SK-N-SH treated with all-trans-retinoic acid at 6 μM for 48 hours (cell line): ENCODE measurements around the gene GLI2.

Experiments used
- ATAC-seq: fragments of 200-7000 bp; cut with Tn5 transposase; 3 replicates; pipeline ENCODE4 v1.9.1; 2020; ENCODE audit warnings: mild to moderate bottlenecking, moderate library complexity
- BACH2 ChIP-seq: fragments of 250-450 bp; sonication (Bioruptor Pico); IDR thresholded peaks from 2 replicates; pipeline ENCODE4 v1.9.0; 2021; ENCODE audit warnings: mild to moderate bottlenecking, borderline replicate concordance
- CREB5 ChIP-seq: fragments of 250-450 bp; sonication (Bioruptor Pico); IDR thresholded peaks from 2 replicates; pipeline ENCODE4 v1.5.1; 2020; ENCODE audit warnings: low read depth, mild to moderate bottlenecking, moderate library complexity
- CSDC2 ChIP-seq: fragments of 250-450 bp; sonication (Bioruptor Pico); IDR thresholded peaks from 2 replicates; pipeline ENCODE4 v1.5.0; 2020; ENCODE audit warnings: mild to moderate bottlenecking, moderate library complexity
- ESRRG ChIP-seq: fragments of 250-450 bp; sonication (Bioruptor Pico); IDR thresholded peaks from 2 replicates; pipeline ENCODE4 v1.6.1; 2021; ENCODE audit warnings: mild to moderate bottlenecking
- ISL1 ChIP-seq: fragments of 250-450 bp; sonication (Bioruptor Pico); IDR thresholded peaks from 2 replicates; pipeline ENCODE4 v2.1.2; 2022; ENCODE audit warnings: mild to moderate bottlenecking, moderate library complexity
- OSR1 ChIP-seq: fragments of 250-450 bp; sonication (Bioruptor Pico); IDR thresholded peaks from 2 replicates; pipeline ENCODE4 v1.8.0; 2022; ENCODE audit warnings: moderate library complexity, mild to moderate bottlenecking, inconsistent platforms
- PATZ1 ChIP-seq: fragments of 250-450 bp; sonication (Bioruptor Pico); IDR thresholded peaks from 2 replicates; pipeline ENCODE4 v1.8.0; 2020; ENCODE audit warnings: mild to moderate bottlenecking, moderate library complexity, borderline replicate concordance
- PPARA ChIP-seq: fragments of 250-450 bp; sonication (Bioruptor Pico); IDR thresholded peaks from 2 replicates; pipeline ENCODE4 v1.5.0; 2020; ENCODE audit warnings: mild to moderate bottlenecking, borderline replicate concordance
- RARB ChIP-seq: fragments of 250-450 bp; sonication (Bioruptor Pico); IDR thresholded peaks from 2 replicates; pipeline ENCODE4 v1.8.0; 2021; ENCODE audit warnings: mild to moderate bottlenecking, moderate library complexity
- SNAI2 ChIP-seq: fragments of 250-450 bp; sonication (Bioruptor Pico); IDR thresholded peaks from 2 replicates; pipeline ENCODE4 v1.5.0; 2020; ENCODE audit warnings: mild to moderate bottlenecking, moderate library complexity
- TOX ChIP-seq: fragments of 250-450 bp; sonication (Bioruptor Pico); IDR thresholded peaks from 2 replicates; pipeline ENCODE4 v1.8.0; 2021; ENCODE audit warnings: mild to moderate bottlenecking, moderate library complexity, borderline replicate concordance
- TSHZ2 ChIP-seq: fragments of 250-450 bp; sonication (Bioruptor Pico); IDR thresholded peaks from 2 replicates; pipeline ENCODE4 v1.5.0; 2020; ENCODE audit warnings: mild to moderate bottlenecking, moderate library complexity
- ZC3H10 ChIP-seq: fragments of 250-450 bp; sonication (Bioruptor Pico); IDR thresholded peaks from 2 replicates; pipeline ENCODE4 v1.5.1; 2021; ENCODE audit warnings: mild to moderate bottlenecking, moderate library complexity
- ZFP3 ChIP-seq: fragments of 250-450 bp; sonication (Bioruptor Pico); IDR thresholded peaks from 2 replicates; pipeline ENCODE4 v1.5.0; 2020; ENCODE audit warnings: mild to moderate bottlenecking, moderate library complexity
- ZFP30 ChIP-seq: fragments of 450-650 bp; formaldehyde crosslinking; IDR thresholded peaks from 2 replicates; pipeline ENCODE4 v1.5.0; 2022; ENCODE audit warnings: mild to moderate bottlenecking, moderate library complexity
- ZNF565 ChIP-seq: fragments of 450-650 bp; formaldehyde crosslinking; conservative IDR thresholded peaks from 2 replicates; pipeline ENCODE4 v1.5.0; 2020; ENCODE audit warnings: low read depth, mild to moderate bottlenecking, moderate library complexity
- ZNF70 ChIP-seq: fragments of 450-650 bp; formaldehyde crosslinking; IDR thresholded peaks from 2 replicates; pipeline ENCODE4 v1.5.0; 2020; ENCODE audit warnings: mild to moderate bottlenecking, moderate library complexity
- ZNF8 ChIP-seq: fragments of 450-650 bp; formaldehyde crosslinking; IDR thresholded peaks from 2 replicates; pipeline ENCODE4 v1.5.0; 2020; ENCODE audit warnings: mild to moderate bottlenecking, moderate library complexity
- TF ChIP-seq, protein P1 (sequence below): fragments of 250-450 bp; sonication (Bioruptor Pico); IDR thresholded peaks from 2 replicates; pipeline ENCODE4 v1.5.1; 2021; ENCODE audit warnings: mild to moderate bottlenecking, moderate library complexity
- TF ChIP-seq, protein P2 (sequence below): fragments of 250-450 bp; sonication (Bioruptor Pico); IDR thresholded peaks from 2 replicates; pipeline ENCODE4 v1.8.0; 2021; ENCODE audit warnings: low read depth, mild to moderate bottlenecking, moderate library complexity, borderline replicate concordance

GLI2 gene

GRCh38 chr2:120729406-120730399 lies 6.0 kb upstream of the GLI2 start:
- peak; percentile 100 for ATAC-seq
- TF ChIP-seq BACH2 (CRISPR knock-in tag) (no peak), ZNF8 (CRISPR knock-in tag) (no peak), ESRRG (no peak), ZFP3 (CRISPR knock-in tag) (no peak), TOX (CRISPR knock-in tag) (no peak), OSR1 (CRISPR knock-in tag) (no peak), SNAI2 (CRISPR knock-in tag) (no peak), ZNF565 (CRISPR knock-in tag) (no peak)

- no peak for ATAC-seq
- TF ChIP-seq ZFP3 (CRISPR knock-in tag) (no peak), OSR1 (CRISPR knock-in tag) (no peak), PPARA (CRISPR knock-in tag) (no peak), RARB (no peak), BACH2 (CRISPR knock-in tag) (no peak), ZFP30 (CRISPR knock-in tag) (no peak)
- TF ChIP-seq, protein P1, sequence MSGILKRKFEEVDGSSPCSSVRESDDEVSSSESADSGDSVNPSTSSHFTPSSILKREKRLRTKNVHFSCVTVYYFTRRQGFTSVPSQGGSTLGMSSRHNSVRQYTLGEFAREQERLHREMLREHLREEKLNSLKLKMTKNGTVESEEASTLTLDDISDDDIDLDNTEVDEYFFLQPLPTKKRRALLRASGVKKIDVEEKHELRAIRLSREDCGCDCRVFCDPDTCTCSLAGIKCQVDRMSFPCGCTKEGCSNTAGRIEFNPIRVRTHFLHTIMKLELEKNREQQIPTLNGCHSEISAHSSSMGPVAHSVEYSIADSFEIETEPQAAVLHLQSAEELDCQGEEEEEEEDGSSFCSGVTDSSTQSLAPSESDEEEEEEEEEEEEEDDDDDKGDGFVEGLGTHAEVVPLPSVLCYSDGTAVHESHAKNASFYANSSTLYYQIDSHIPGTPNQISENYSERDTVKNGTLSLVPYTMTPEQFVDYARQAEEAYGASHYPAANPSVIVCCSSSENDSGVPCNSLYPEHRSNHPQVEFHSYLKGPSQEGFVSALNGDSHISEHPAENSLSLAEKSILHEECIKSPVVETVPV (CRISPR knock-in tag) = no peak
- TF ChIP-seq, protein P2, sequence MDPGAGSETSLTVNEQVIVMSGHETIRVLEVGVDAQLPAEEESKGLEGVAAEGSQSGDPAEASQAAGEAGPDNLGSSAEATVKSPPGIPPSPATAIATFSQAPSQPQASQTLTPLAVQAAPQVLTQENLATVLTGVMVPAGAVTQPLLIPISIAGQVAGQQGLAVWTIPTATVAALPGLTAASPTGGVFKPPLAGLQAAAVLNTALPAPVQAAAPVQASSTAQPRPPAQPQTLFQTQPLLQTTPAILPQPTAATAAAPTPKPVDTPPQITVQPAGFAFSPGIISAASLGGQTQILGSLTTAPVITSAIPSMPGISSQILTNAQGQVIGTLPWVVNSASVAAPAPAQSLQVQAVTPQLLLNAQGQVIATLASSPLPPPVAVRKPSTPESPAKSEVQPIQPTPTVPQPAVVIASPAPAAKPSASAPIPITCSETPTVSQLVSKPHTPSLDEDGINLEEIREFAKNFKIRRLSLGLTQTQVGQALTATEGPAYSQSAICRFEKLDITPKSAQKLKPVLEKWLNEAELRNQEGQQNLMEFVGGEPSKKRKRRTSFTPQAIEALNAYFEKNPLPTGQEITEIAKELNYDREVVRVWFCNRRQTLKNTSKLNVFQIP = no peak
- TF ChIP-seq, all 23 proteins: peak for 0
Observed at GRCh38 chr2:120731175-120731574, 4.5 kb upstream of the GLI2 start.

- no peak for ATAC-seq
- TF ChIP-seq BACH2 (CRISPR knock-in tag) = no peak
- TF ChIP-seq CSDC2 = no peak
- no peak for TF ChIP-seq CREB5 (CRISPR knock-in tag)
- no peak for TF ChIP-seq ZFP3 (CRISPR knock-in tag)
- no peak for TF ChIP-seq ZNF70
- TF ChIP-seq ZC3H10 (CRISPR knock-in tag) = no peak
- no peak for TF ChIP-seq TSHZ2 (CRISPR knock-in tag)
- no peak for TF ChIP-seq ZFP30 (CRISPR knock-in tag)
- TF ChIP-seq RARB = no peak
- TF ChIP-seq PATZ1 (CRISPR knock-in tag) = no peak
- TF ChIP-seq OSR1 (CRISPR knock-in tag) = no peak
- no peak for TF ChIP-seq ISL1 (CRISPR knock-in tag)
- no peak for TF ChIP-seq ESRRG
- no peak for TF ChIP-seq ZNF565 (CRISPR knock-in tag)
Observed at GRCh38 chr2:120732506-120733237, 3.0 kb upstream of the GLI2 start.
